SU-DHL-6 (cell line): ENCODE measurements around the gene SDS.

Source experiments
- H2AFZ ChIP-seq: fragments of 200-600 bp; sonication (generic); 2 replicates; pipeline ENCODE4 v1.6.1; 2014; ENCODE audit warnings: low read depth, mild to moderate bottlenecking, moderate library complexity, mixed read lengths, antibody characterized with exemption, low read length; ENCODE audit not compliant: severe bottlenecking
- H3F3A ChIP-seq: fragments of 200-600 bp; shearing (Covaris generic); 2 replicates; pipeline ENCODE4 v1.6.0; 2016; ENCODE audit warnings: antibody characterized with exemption, mild to moderate bottlenecking; ENCODE audit not compliant: insufficient read depth
- H3K27ac ChIP-seq: fragments of 200-600 bp; sonication (generic); 2 replicates; pipeline ENCODE4 v1.5.1; 2016; ENCODE audit warnings: low read depth, mild to moderate bottlenecking, low read length, moderate library complexity, mixed read lengths
- H3K27me3 ChIP-seq: fragments of 200-600 bp; sonication (generic), shearing (Covaris generic); 2 replicates; pipeline ENCODE4 v1.6.0; 2014; ENCODE audit warnings: mild to moderate bottlenecking, low read length
- H3K36me3 ChIP-seq: fragments of 200-600 bp; sonication (generic); 2 replicates; pipeline ENCODE4 v1.6.1; 2014; ENCODE audit warnings: mild to moderate bottlenecking, low read length, mixed read lengths
- H3K4me2 ChIP-seq: fragments of 300-600, 200-600 bp; shearing (Covaris generic), sonication (generic); 2 replicates; pipeline ENCODE4 v1.6.0; 2014; ENCODE audit warnings: low read length, low read depth, mild to moderate bottlenecking; ENCODE audit not compliant: poor library complexity, severe bottlenecking
- H3K4me3 ChIP-seq: fragments of 200-600 bp; sonication (generic); 2 replicates; pipeline ENCODE4 v1.5.1; 2014; ENCODE audit warnings: antibody characterized with exemption, low read length, mild to moderate bottlenecking, mixed read lengths; ENCODE audit not compliant: insufficient read depth, poor library complexity, severe bottlenecking
- H3K79me2 ChIP-seq: fragments of 200-600 bp; sonication (generic); 2 replicates; pipeline ENCODE4 v1.6.1; 2014; ENCODE audit warnings: mild to moderate bottlenecking, low read length, moderate library complexity; ENCODE audit not compliant: insufficient read depth
- H3K9ac ChIP-seq: fragments of 200-600 bp; sonication (generic); 2 replicates; pipeline ENCODE4 v1.7.0; 2014; ENCODE audit warnings: mild to moderate bottlenecking, low read length
- H3K9me2 ChIP-seq: fragments of 200-600 bp; sonication (generic); replicated peaks from 2 replicates; pipeline ENCODE4 v1.6.1; 2014; ENCODE audit warnings: low read length; ENCODE audit not compliant: insufficient read depth
- H3K9me3 ChIP-seq: fragments of 200-600 bp; sonication (generic); 2 replicates; pipeline ENCODE4 v1.6.1; 2014; ENCODE audit warnings: low read length, mixed read lengths; ENCODE audit not compliant: insufficient read depth
- H4K20me1 ChIP-seq: fragments of 200-600 bp; sonication (generic); 2 replicates; pipeline ENCODE4 v1.6.1; 2014; ENCODE audit warnings: low read depth, mild to moderate bottlenecking, antibody characterized with exemption, low read length, moderate library complexity, mixed read lengths
- CTCF ChIP-seq: fragments of 200-600 bp; sonication (generic); IDR thresholded peaks from one replicate; pipeline ENCODE4 v1.5.1; 2017; ENCODE audit warnings: antibody characterized with exemption, mild to moderate bottlenecking, low read length, moderate library complexity; ENCODE audit not compliant: insufficient read depth, poor library complexity, severe bottlenecking
- EZH2phosphoT487 ChIP-seq: fragments of 200-600 bp; sonication (generic), shearing (Covaris generic); conservative IDR thresholded peaks from 2 replicates; pipeline ENCODE4 v1.6.1; 2018; ENCODE audit warnings: mild to moderate bottlenecking, antibody characterized with exemption, low read length, moderate library complexity, mixed read lengths

The SDS gene

DNA sequence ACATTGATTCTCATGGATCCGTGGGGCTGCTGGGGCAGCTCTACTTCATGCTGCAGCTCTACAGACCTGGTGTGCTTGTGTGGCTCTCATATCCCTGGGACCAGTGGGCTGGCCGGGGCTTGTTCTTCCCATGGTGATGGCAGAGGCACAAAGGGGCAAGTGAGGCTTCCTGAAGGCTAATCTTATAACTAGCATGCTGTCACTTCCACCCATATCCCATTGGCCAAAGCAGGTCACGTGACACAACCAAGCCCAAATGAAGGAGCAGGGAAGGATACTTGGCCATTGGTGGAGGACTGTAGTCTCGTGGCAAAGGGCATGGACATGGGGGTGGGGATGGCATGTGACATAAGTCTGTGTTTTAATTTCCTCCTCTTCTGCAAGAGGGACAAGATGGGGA, 35.4 kb downstream of the SDS start:
- no peaks in the 10 kb centered on the region for H3F3A ChIP-seq
- no peaks in the 10 kb centered on the region for H3K27me3 ChIP-seq
- no peaks in the 10 kb centered on the region for H4K20me1 ChIP-seq
- H3K9me2 ChIP-seq, result no peaks in the 10 kb centered on the region
- no peak overlapping the region for H3K9ac ChIP-seq
- H3K79me2 ChIP-seq, result no peaks in the 10 kb centered on the region
- no peak overlapping the region for H3K4me3 ChIP-seq
- H2AFZ ChIP-seq, result no peak overlapping the region
- TF ChIP-seq EZH2phosphoT487 (no peak), CTCF (no peak)
- H3K4me2 ChIP-seq, result no peak overlapping the region
- H3K27ac ChIP-seq, result no peak overlapping the region
- H3K36me3 ChIP-seq, result no peaks in the 10 kb centered on the region
- no peaks in the 10 kb centered on the region for H3K9me3 ChIP-seq

GRCh38 chr12:113366827-113367226, 36.9 kb downstream of the SDS start:
- TF ChIP-seq CTCF (no peak), EZH2phosphoT487 (no peak)

DNA sequence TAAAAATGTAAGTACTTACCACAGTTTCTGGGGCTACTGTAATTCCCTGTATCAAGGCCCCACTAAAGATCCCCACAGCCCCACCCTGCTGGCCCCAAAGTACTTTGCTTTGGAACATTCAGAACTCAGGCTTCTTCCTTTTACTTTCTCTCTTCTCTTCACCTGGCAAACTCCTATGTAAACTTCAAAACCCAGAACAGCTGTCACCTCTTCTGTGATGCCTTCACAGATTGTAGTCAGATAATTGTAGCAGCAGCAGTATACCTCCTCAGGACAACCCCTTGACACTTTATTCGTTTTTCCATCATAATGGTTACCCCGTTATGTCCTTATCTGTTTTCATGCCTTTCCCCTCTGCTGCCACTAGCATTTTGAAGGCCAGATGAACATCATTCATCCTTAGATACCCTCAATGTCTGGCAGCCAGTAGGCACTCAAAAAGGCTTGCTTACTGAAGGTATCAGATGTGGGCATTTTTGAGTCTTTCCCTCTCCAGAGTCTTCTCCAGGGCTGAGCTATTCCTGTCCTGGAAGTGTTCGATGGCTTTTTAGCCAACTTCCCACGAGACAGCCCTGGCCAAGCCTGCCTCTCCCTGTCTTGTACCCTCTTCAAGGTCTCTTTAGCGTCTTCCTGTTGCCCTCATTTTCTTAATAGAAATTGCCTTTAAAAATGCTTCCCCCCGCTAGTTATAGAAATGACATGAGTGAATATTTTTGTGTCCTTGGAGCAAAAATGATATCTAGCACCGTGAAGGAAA, 37.9 kb downstream of the SDS start:
- no peak overlapping the region for H2AFZ ChIP-seq
- H3K9me3 ChIP-seq, result no peaks in the 10 kb centered on the region
- H3F3A ChIP-seq, result no peaks in the 10 kb centered on the region
- H3K36me3 ChIP-seq, result no peaks in the 10 kb centered on the region
- no peak overlapping the region for H3K27ac ChIP-seq
- no peak overlapping the region for H3K4me2 ChIP-seq
- H3K9me2 ChIP-seq, result no peaks in the 10 kb centered on the region
- no peak overlapping the region for H3K9ac ChIP-seq
- H3K4me3 ChIP-seq, result no peak overlapping the region
- no peaks in the 10 kb centered on the region for H3K27me3 ChIP-seq
- no peaks in the 10 kb centered on the region for H4K20me1 ChIP-seq
- TF ChIP-seq CTCF (no peak), EZH2phosphoT487 (no peak)
- no peaks in the 10 kb centered on the region for H3K79me2 ChIP-seq

More at GRCh38 chr12:113366827-113367226, 36.9 kb downstream of the SDS start:
- H3F3A ChIP-seq, result no peaks in the 10 kb centered on the region
- no peaks in the 10 kb centered on the region for H3K9me2 ChIP-seq
- H3K27ac ChIP-seq, result no peak overlapping the region
- no peaks in the 10 kb centered on the region for H3K9me3 ChIP-seq
- no peak overlapping the region for H3K4me3 ChIP-seq
- H3K27me3 ChIP-seq, result no peaks in the 10 kb centered on the region
- H3K79me2 ChIP-seq, result no peaks in the 10 kb centered on the region
- no peaks in the 10 kb centered on the region for H4K20me1 ChIP-seq
- H3K4me2 ChIP-seq, result no peak overlapping the region
- H2AFZ ChIP-seq, result no peak overlapping the region
- no peaks in the 10 kb centered on the region for H3K36me3 ChIP-seq
- H3K9ac ChIP-seq, result no peak overlapping the region
